Endodermal cell (in vitro differentiated cells): ENCODE measurements around the gene TXNRD3. TPM values are rescaled to one million over a fixed set of nuclear protein-coding genes. Genes with fewer than 3 reads are reported as not detected.

Experiments used
- DNase-seq: peaks from one replicate; pipeline ENCODE4 v3.0.0-alpha.2; 2017
- H3K27ac ChIP-seq: 2 replicates; pipeline ENCODE4 v1.5.1; 2013; ENCODE audit warnings: mild to moderate bottlenecking, low read depth, low read length, moderate library complexity
- H3K27me3 ChIP-seq: 2 replicates; pipeline ENCODE4 v1.6.1; 2013; ENCODE audit warnings: mild to moderate bottlenecking, low read length, moderate library complexity; ENCODE audit not compliant: insufficient read depth, control insufficient read depth, poor library complexity, severe bottlenecking
- H3K36me3 ChIP-seq: 2 replicates; pipeline ENCODE4 v1.7.0; 2013; ENCODE audit warnings: mild to moderate bottlenecking, low read length, moderate library complexity; ENCODE audit not compliant: control insufficient read depth, insufficient read depth
- H3K4me1 ChIP-seq: one replicate; pipeline ENCODE4 v1.7.0; 2013; ENCODE audit warnings: low read length; ENCODE audit not compliant: control insufficient read depth, insufficient read depth
- H3K4me3 ChIP-seq: 2 replicates; pipeline ENCODE4 v1.5.1; 2013; ENCODE audit warnings: mild to moderate bottlenecking, low read length, moderate library complexity
- H3K9ac ChIP-seq: 2 replicates; pipeline ENCODE4 v1.6.1; 2013; ENCODE audit warnings: mild to moderate bottlenecking, low read length, moderate library complexity; ENCODE audit not compliant: poor library complexity, severe bottlenecking; ENCODE audit errors: extremely low read depth
- H3K9me3 ChIP-seq: 2 replicates; pipeline ENCODE4 v1.6.1; 2013; ENCODE audit warnings: mild to moderate bottlenecking, low read length, moderate library complexity; ENCODE audit not compliant: control insufficient read depth
- H3K27ac Mint-ChIP-seq: 2 replicates; pipeline ENCODE4 v1.8.0; 2020; ENCODE audit warnings: mixed read lengths
- H3K27me3 Mint-ChIP-seq: 2 replicates; pipeline ENCODE4 v1.8.0; 2021; ENCODE audit warnings: mild to moderate bottlenecking, mixed read lengths; ENCODE audit not compliant: insufficient read depth
- H3K36me3 Mint-ChIP-seq: 2 replicates; pipeline ENCODE4 v1.8.0; 2020; ENCODE audit warnings: low read depth, mixed read lengths
- H3K4me1 Mint-ChIP-seq: 2 replicates; pipeline ENCODE4 v1.8.0; 2020; ENCODE audit warnings: mixed read lengths
- H3K4me3 Mint-ChIP-seq: 2 replicates; pipeline ENCODE4 v1.8.0; 2020; ENCODE audit warnings: mild to moderate bottlenecking, moderate library complexity, mixed read lengths
- H3K9me3 Mint-ChIP-seq: 2 replicates; pipeline ENCODE4 v1.8.0; 2020; ENCODE audit warnings: mild to moderate bottlenecking, mixed read lengths
- WGBS, 2 experiments: methylation state at CpG; one replicate each; pipeline versions ENCODE4 v1.1.5 to v1.1.7; 2013; ENCODE audit warnings: missing lambda C conversion rate in 2 of 2, mixed read lengths in 1 of 2; ENCODE audit not compliant: insufficient coverage in 1 of 2, insufficient read length in 1 of 2; 5-methylcytosine and 5-hydroxymethylcytosine counted together
- total RNA-seq, 2 donors: library from RNA; stranded (reverse); fragmentation: NEBNext Ultra II Directional in 1 of 2; extraction: Animal tissue kit (Norgen Biotek cat#: 25700) in 1 of 2; gene quantifications; 2 replicates in 1 of 2; 3 replicates in 1 of 2; pipeline ENCODE4 v1.2.1, GENCODE V29; 2021
- TF ChIP-seq, protein P1 (sequence below): fragments of 200-600 bp; sonication (generic); conservative IDR thresholded peaks from 2 replicates; pipeline ENCODE4 v1.5.0; 2021; ENCODE audit warnings: antibody characterized with exemption, mild to moderate bottlenecking

Gene TXNRD3
- total RNA-seq, 2 donors from 2014 or later: 13.1 to 18.1 TPM

DNA sequence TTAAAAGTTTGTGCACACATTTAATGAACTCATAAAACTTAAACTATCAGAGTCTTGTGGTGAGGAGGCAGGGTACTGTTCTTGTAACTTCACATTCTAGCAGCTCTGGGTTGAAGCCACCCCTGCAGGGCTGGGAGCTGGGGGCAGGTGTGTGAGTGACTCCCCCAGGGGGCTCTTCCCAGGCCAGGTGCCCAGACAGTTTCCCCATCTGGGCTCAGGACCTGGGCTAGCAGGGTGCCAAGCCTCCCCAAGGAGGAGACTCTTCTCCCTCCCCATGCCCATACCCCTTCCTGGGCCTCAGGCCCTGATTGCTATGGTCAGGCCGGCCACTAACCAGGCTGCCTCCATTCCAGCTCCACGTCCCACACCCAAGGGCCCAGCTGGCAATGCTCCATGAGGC lies 27.1 kb upstream of the TXNRD3 start:
- H3K9ac ChIP-seq: no peak overlapping the region
- TF ChIP-seq, protein P1, sequence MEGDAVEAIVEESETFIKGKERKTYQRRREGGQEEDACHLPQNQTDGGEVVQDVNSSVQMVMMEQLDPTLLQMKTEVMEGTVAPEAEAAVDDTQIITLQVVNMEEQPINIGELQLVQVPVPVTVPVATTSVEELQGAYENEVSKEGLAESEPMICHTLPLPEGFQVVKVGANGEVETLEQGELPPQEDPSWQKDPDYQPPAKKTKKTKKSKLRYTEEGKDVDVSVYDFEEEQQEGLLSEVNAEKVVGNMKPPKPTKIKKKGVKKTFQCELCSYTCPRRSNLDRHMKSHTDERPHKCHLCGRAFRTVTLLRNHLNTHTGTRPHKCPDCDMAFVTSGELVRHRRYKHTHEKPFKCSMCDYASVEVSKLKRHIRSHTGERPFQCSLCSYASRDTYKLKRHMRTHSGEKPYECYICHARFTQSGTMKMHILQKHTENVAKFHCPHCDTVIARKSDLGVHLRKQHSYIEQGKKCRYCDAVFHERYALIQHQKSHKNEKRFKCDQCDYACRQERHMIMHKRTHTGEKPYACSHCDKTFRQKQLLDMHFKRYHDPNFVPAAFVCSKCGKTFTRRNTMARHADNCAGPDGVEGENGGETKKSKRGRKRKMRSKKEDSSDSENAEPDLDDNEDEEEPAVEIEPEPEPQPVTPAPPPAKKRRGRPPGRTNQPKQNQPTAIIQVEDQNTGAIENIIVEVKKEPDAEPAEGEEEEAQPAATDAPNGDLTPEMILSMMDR: no peak
- peaks cover 35% of the 10 kb centered on the region for H3K27me3 ChIP-seq
- 81% methylated on average over 2 of the region's 2 CpGs; no CpG with 5 or more reads in 1 of the 2 experiments for WGBS, 2 experiments
- H3K9me3 Mint-ChIP-seq: no peaks in the 10 kb centered on the region
- no peaks in the 10 kb centered on the region for H3K4me1 ChIP-seq
- no peaks in the 10 kb centered on the region for H3K4me1 Mint-ChIP-seq
- H3K4me3 ChIP-seq: no peak overlapping the region
- no peak overlapping the region for H3K27ac ChIP-seq
- H3K9me3 ChIP-seq: no peaks in the 10 kb centered on the region
- no peaks in the 10 kb centered on the region for H3K36me3 ChIP-seq
- DNase-seq: peak; percentile 5
- H3K36me3 Mint-ChIP-seq: no peaks in the 10 kb centered on the region
- H3K27ac Mint-ChIP-seq: no peak overlapping the region
- H3K27me3 Mint-ChIP-seq: peaks cover 44% of the 10 kb centered on the region
- H3K4me3 Mint-ChIP-seq: no peak overlapping the region

DNA sequence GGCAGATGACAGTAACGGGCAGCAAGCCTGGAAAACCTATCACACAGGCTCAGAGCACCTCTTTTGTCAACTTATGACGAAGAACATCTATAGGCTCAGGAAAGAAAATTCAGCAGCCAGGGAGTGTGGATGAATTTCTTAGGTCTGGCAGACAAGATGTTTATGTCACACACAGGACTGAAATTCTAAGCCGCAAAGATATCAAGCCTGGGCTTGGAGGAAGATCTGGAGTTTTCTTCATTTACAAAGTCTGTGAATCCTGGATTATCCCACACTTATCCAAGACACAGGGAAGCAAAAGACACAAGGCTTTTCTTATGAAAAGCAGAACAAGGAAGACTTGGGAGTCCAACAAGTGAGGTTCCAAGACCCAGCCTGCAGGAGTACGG lies 25.7 kb upstream of the TXNRD3 start:
- peak; percentile 15 for DNase-seq
- peaks cover 51% of the 10 kb centered on the region for H3K27me3 Mint-ChIP-seq
- 86 to 90% methylated on average over 2 to 4 of the region's 4 CpGs for WGBS, 2 experiments
- Histone ChIP-seq H3K36me3 (no peaks in the 10 kb centered on the region), H3K4me3 (no peak overlapping the region), H3K27me3 (peaks cover 43% of the 10 kb centered on the region), H3K9ac (no peak overlapping the region), H3K4me1 (no peaks in the 10 kb centered on the region), H3K27ac (no peak overlapping the region), H3K9me3 (no peaks in the 10 kb centered on the region)
- no peaks in the 10 kb centered on the region for H3K4me1 Mint-ChIP-seq
- H3K36me3 Mint-ChIP-seq: no peaks in the 10 kb centered on the region
- H3K4me3 Mint-ChIP-seq: no peak overlapping the region
- no peaks in the 10 kb centered on the region for H3K9me3 Mint-ChIP-seq
- TF ChIP-seq, protein P1: no peak
- H3K27ac Mint-ChIP-seq: no peak overlapping the region

DNA sequence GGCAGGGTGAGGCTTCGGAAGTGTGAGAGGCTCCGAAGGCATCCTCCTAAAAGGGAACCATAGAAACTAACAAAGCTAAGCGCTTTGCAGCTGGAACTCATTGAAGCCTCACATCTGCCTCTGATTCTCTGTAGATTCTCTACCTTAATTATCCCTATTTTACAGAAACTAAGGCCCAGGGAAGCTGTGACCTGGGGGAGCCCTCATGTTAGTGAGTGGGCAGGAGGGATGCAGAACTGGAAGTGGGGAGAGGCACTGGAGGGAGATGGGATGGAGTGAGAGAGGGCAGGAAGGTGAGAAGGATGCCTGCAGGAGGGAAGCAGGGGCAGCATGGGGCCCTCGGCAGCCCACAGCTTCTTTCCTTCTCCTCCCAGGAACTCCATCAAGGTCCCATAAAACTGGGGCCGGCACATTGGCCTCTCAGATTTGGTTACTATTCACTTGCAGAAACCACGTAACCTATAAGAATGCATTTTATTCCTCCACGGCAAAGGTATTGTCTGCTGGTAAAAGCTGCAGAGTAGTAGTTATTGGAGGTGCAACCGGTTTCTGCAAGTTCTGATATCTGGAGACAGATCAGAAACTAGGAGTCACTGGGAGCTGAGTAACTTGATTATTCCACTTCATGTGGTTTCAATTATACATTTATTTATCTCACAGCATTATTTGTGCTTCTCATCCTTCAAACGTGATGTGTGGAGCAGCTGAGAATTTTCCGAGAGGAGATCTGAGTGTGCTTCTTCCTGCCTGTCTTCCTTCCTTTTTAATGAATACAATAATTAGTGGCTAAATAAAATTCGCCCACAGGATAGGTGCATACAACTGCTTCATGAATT lies 25.1 kb upstream of the TXNRD3 start:
- 88 to 91% methylated on average over 7 to 11 of the region's 11 CpGs for WGBS, 2 experiments
- Mint-ChIP-seq H3K9me3 (peaks cover under 1% of the 10 kb centered on the region), H3K4me1 (no peaks in the 10 kb centered on the region), H3K27ac (no peak overlapping the region), H3K36me3 (no peaks in the 10 kb centered on the region), H3K27me3 (peaks cover 51% of the 10 kb centered on the region), H3K4me3 (no peak overlapping the region)
- no peaks in the 10 kb centered on the region for H3K36me3 ChIP-seq
- H3K4me3 ChIP-seq: no peak overlapping the region
- H3K9ac ChIP-seq: no peak overlapping the region
- H3K9me3 ChIP-seq: no peaks in the 10 kb centered on the region
- peaks cover 43% of the 10 kb centered on the region for H3K27me3 ChIP-seq
- H3K4me1 ChIP-seq: no peaks in the 10 kb centered on the region
- DNase-seq: no peak
- no peak overlapping the region for H3K27ac ChIP-seq
- TF ChIP-seq, protein P1: no peak
